ENCODE data around the gene RNF215.

- TF ChIP-seq, protein P1, sequence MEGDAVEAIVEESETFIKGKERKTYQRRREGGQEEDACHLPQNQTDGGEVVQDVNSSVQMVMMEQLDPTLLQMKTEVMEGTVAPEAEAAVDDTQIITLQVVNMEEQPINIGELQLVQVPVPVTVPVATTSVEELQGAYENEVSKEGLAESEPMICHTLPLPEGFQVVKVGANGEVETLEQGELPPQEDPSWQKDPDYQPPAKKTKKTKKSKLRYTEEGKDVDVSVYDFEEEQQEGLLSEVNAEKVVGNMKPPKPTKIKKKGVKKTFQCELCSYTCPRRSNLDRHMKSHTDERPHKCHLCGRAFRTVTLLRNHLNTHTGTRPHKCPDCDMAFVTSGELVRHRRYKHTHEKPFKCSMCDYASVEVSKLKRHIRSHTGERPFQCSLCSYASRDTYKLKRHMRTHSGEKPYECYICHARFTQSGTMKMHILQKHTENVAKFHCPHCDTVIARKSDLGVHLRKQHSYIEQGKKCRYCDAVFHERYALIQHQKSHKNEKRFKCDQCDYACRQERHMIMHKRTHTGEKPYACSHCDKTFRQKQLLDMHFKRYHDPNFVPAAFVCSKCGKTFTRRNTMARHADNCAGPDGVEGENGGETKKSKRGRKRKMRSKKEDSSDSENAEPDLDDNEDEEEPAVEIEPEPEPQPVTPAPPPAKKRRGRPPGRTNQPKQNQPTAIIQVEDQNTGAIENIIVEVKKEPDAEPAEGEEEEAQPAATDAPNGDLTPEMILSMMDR (IDR thresholded peaks at IDR 0.05; ENCODE audit: poor library complexity): no peak
- TF ChIP-seq EZH2phosphoT487 (IDR thresholded peaks at IDR 0.05; ENCODE audit: low read depth, severe bottlenecking, unreplicated experiment) (no peak), EZH2 (IDR thresholded peaks at IDR 0.05; ENCODE audit: borderline replicate concordance) (no peak)
Measured at GRCh38 chr22:30413745-30414524, 26.7 kb upstream of the RNF215 start.

All from hepatocyte (in vitro differentiated cells).